PC-9 (cell line): ENCODE data around the gene ZNF410. TPM values are rescaled to one million over a fixed set of nuclear protein-coding genes. Genes with fewer than 3 reads are reported as not detected.

ENCODE experiments used
- BruUV-seq: library from RNA; stranded (reverse); fragments of 400-500 nt; replicated peaks from 2 replicates; lab custom pipeline; 2021; lab: Mats Ljungman, UMichigan
- CTCF ChIA-PET: fragments of 300-600 bp; sonication (Branson Sonifier 250); formaldehyde crosslinking; loops from one replicate; lab custom pipeline; 2022; ENCODE audit warnings: antibody characterized with exemption; lab: Charles Lee
- POLR2A ChIA-PET: fragments of 300-600 bp; sonication (Branson Sonifier 250); formaldehyde crosslinking; loops from one replicate; lab custom pipeline; 2022; ENCODE audit warnings: antibody characterized with exemption; ENCODE audit not compliant: unreplicated experiment; lab: Charles Lee
- DNase-seq, 2 experiments: peaks; one replicate each; pipeline versions ENCODE4 v3.0.0 to v3.0.0-alpha.2; 2015 to 2022; ENCODE audit warnings: mixed read lengths in 1 of 2
- H2AFZ ChIP-seq: fragments of 200-600 bp; sonication (generic); 2 replicates; pipeline ENCODE4 v1.8.1; 2017; ENCODE audit warnings: antibody characterized with exemption
- H3F3A ChIP-seq: fragments of 200-600 bp; sonication (generic); 2 replicates; pipeline ENCODE4 v1.8.1; 2017; ENCODE audit warnings: antibody characterized with exemption, mild to moderate bottlenecking, low read depth; ENCODE audit not compliant: insufficient read depth
- H3K27ac ChIP-seq: fragments of 200-600 bp; sonication (generic); 2 replicates; pipeline ENCODE4 v1.6.1; 2016; ENCODE audit warnings: mixed run types
- H3K27me3 ChIP-seq: fragments of 200-600 bp; sonication (generic); 2 replicates; pipeline ENCODE4 v1.6.1; 2016; ENCODE audit warnings: low read depth, mixed run types; ENCODE audit not compliant: insufficient read depth
- H3K36me3 ChIP-seq: fragments of 200-600 bp; sonication (generic); 2 replicates; pipeline ENCODE4 v1.6.1; 2016; ENCODE audit warnings: low read depth, mixed run types
- H3K4me1 ChIP-seq: fragments of 200-600 bp; sonication (generic); replicated peaks from 2 replicates; pipeline ENCODE4 v1.6.1; 2016; ENCODE audit warnings: mixed run types; ENCODE audit not compliant: insufficient read depth
- H3K4me2 ChIP-seq: fragments of 200-600 bp; sonication (generic); 2 replicates; pipeline ENCODE4 v1.6.1; 2017; ENCODE audit warnings: mixed run types
- H3K4me3 ChIP-seq: fragments of 200-600 bp; sonication (generic); 2 replicates; pipeline ENCODE4 v1.6.1; 2016; ENCODE audit warnings: mixed run types
- H3K79me2 ChIP-seq: fragments of 200-600 bp; sonication (generic); 2 replicates; pipeline ENCODE4 v1.6.1; 2017; ENCODE audit warnings: low read depth, mixed run types
- H3K9me2 ChIP-seq: fragments of 200-600 bp; sonication (generic); 2 replicates; pipeline ENCODE4 v1.8.1; 2017; ENCODE audit warnings: mild to moderate bottlenecking; ENCODE audit not compliant: insufficient read depth
- H3K9me3 ChIP-seq: fragments of 200-600 bp; sonication (generic); 2 replicates; pipeline ENCODE4 v1.8.1; 2016; ENCODE audit warnings: low read depth; ENCODE audit not compliant: insufficient read depth
- H4K20me1 ChIP-seq: fragments of 200-600 bp; sonication (generic); 2 replicates; pipeline ENCODE4 v1.8.1; 2017; ENCODE audit not compliant: insufficient read depth
- CTCF ChIP-seq: fragments of 200-600 bp; sonication (generic); conservative IDR thresholded peaks from 2 replicates; pipeline ENCODE4 v1.6.1; 2017; ENCODE audit warnings: mixed run types, antibody characterized with exemption, mild to moderate bottlenecking, moderate library complexity
- EZH2 ChIP-seq: fragments of 200-600 bp; sonication (generic); IDR thresholded peaks from 2 replicates; pipeline ENCODE4 v1.8.0; 2017; ENCODE audit warnings: antibody characterized with exemption, low read depth
- intact Hi-C: fragments of 100-400 bp; cut with micrococcal nuclease; formaldehyde crosslinking; loops from one replicate; pipeline ENCODE4 v1.10.0; 2022; ENCODE audit not compliant: unreplicated experiment
- total RNA-seq: library from RNA; stranded (reverse); gene quantifications from 2 replicates; pipeline ENCODE4 v1.2.3, GENCODE V29; 2021

ZNF410 gene
- total RNA-seq, 1 experiment from 2014 or later = 38.6 TPM

DNA sequence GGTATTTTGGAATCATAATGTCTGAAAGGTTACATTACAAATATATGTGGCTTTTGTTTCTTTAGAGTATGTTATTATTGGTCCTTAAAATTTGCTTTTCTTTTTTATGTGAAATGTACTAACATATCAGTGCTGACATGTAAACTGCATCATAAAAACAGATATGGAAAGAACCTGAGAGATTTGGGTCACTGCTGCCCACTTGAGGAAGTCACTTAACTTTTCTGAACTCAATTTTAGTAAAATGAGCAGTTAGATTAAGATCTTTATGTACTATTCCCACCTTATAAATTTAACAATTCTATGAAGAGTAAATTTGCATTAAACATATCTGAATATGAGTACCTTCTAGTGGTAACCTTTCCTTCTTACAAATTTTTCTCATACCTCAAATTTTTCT lies 27.5 kb upstream of the ZNF410 start:
- Histone ChIP-seq H3K9me3 (no peaks in the 10 kb centered on the region), H3K27ac (no peak overlapping the region), H3K4me2 (no peak overlapping the region), H3K4me3 (no peak overlapping the region), H3K79me2 (no peaks in the 10 kb centered on the region), H3K36me3 (peaks cover 6% of the 10 kb centered on the region), H3F3A (peaks cover 20% of the 10 kb centered on the region), H3K4me1 (no peaks in the 10 kb centered on the region), H3K9me2 (no peaks in the 10 kb centered on the region), H2AFZ (no peak overlapping the region), H3K27me3 (no peaks in the 10 kb centered on the region), H4K20me1 (no peaks in the 10 kb centered on the region)
- DNase-seq = no peak
- no TSS peak for BruUV-seq
- intact Hi-C loops = no loop called here
- ChIA-PET CTCF (no interaction called here), POLR2A (interaction anchor here (0.5 kb wide), 1 partner anchor 176 kb away, joined by 9 read pairs; no protein-coding TSS in a partner anchor)
- no peak for TF ChIP-seq EZH2
- no peak for TF ChIP-seq CTCF

DNA sequence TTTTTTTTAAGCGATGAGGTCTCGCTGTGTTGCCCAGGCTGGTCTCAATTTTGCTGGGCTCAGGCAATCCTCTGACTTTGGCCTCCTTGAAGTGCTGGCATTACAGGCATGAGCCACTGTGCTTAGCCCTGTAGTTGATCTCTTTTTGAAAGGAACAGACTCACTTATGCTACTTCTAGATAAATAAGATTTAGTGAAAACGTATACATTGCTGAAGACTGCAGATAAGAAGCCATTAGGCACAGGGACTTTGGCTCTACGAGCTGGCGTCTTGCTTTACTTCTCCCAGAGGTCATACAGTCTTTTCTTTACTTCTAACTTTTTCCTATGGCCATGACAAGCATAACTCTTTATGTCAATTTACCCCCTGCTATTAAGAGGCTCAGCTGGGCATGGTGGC lies 25.6 kb upstream of the ZNF410 start:
- no peaks in the 10 kb centered on the region for H3K9me3 ChIP-seq
- no peak for TF ChIP-seq EZH2
- TF ChIP-seq CTCF = no peak
- ChIA-PET POLR2A (interaction anchor here (0.8 kb wide), 1 partner anchor 21 kb away, joined by 7 read pairs; no protein-coding TSS in a partner anchor), CTCF (interaction anchor here (0.9 kb wide), 1 partner anchor 132 kb away, joined by 9 read pairs; no protein-coding TSS in a partner anchor)
- peaks cover 6% of the 10 kb centered on the region for H3K36me3 ChIP-seq
- no peak overlapping the region for H2AFZ ChIP-seq
- no TSS peak for BruUV-seq
- H3K79me2 ChIP-seq = no peaks in the 10 kb centered on the region
- no peaks in the 10 kb centered on the region for H4K20me1 ChIP-seq
- H3K4me2 ChIP-seq = no peak overlapping the region
- no peaks in the 10 kb centered on the region for H3K4me1 ChIP-seq
- intact Hi-C loops = no loop called here
- H3K27ac ChIP-seq = no peak overlapping the region
- DNase-seq = no peak
- no peaks in the 10 kb centered on the region for H3K9me2 ChIP-seq
- H3F3A ChIP-seq = peaks cover 18% of the 10 kb centered on the region
- H3K4me3 ChIP-seq = no peak overlapping the region
- no peaks in the 10 kb centered on the region for H3K27me3 ChIP-seq

GRCh38 chr14:73862480-73862879 lies 24.2 kb upstream of the ZNF410 start:
- Histone ChIP-seq H3K9me3 (no peaks in the 10 kb centered on the region), H3K27ac (no peak overlapping the region), H3K27me3 (no peaks in the 10 kb centered on the region), H2AFZ (no peak overlapping the region), H3K36me3 (peaks cover 6% of the 10 kb centered on the region), H3K4me1 (no peaks in the 10 kb centered on the region), H3K4me2 (no peak overlapping the region), H3K79me2 (no peaks in the 10 kb centered on the region), H4K20me1 (no peaks in the 10 kb centered on the region), H3F3A (peaks cover 12% of the 10 kb centered on the region), H3K4me3 (no peak overlapping the region), H3K9me2 (no peaks in the 10 kb centered on the region)
- BruUV-seq = no TSS peak
- TF ChIP-seq EZH2 (no peak), CTCF (no peak)
- ChIA-PET POLR2A (no interaction called here), CTCF (interaction anchor here (0.7 kb wide), 1 partner anchor 20 kb away, joined by 4 read pairs; no protein-coding TSS in a partner anchor)
- DNase-seq = no peak
- intact Hi-C loops = no loop called here
